Measurements from ENCODE around the gene TNFAIP8L1.

- TF ChIP-seq YY1 (IDR thresholded peaks at IDR 0.05; ENCODE audit: insufficient read depth, insufficient read length) (no peak), ZNF274 (IDR thresholded peaks at IDR 0.05; ENCODE audit: low read depth, low read length) (no peak), SUZ12 (IDR thresholded peaks at IDR 0.05; ENCODE audit: extremely low read depth, insufficient read depth, insufficient read length) (no peak)
Measured at GRCh38 chr19:4697304-4697703, 58.0 kb downstream of the TNFAIP8L1 start.
